H9 (cell line): ENCODE data around the gene SMARCC1. TPM values are rescaled to one million over a fixed set of nuclear protein-coding genes. Genes with fewer than 3 reads are reported as not detected.
A peak's percentile ranks its signal among the peaks of the same experiment; 100 is the strongest.

Experiments
- DNase-seq: peaks from one replicate; pipeline ENCODE4 v3.0.0-alpha.2; 2017
- H2AFZ ChIP-seq: one replicate; pipeline ENCODE4 v1.6.1; 2013; ENCODE audit warnings: mild to moderate bottlenecking, low read length, control low read depth, moderate library complexity
- H2AK5ac ChIP-seq: 2 replicates; pipeline ENCODE4 v1.6.1; 2013; ENCODE audit warnings: low read length, control low read depth, mixed read lengths; ENCODE audit not compliant: insufficient read length
- H2BK120ac ChIP-seq: one replicate; pipeline ENCODE4 v1.6.1; 2013; ENCODE audit warnings: low read depth, mild to moderate bottlenecking, low read length, control low read depth, inconsistent platforms; ENCODE audit not compliant: poor library complexity, severe bottlenecking
- H2BK12ac ChIP-seq: 2 replicates; pipeline ENCODE4 v1.6.1; 2013; ENCODE audit warnings: low read length, control low read depth, mixed read lengths, low read depth; ENCODE audit not compliant: insufficient read length
- H2BK15ac ChIP-seq: 2 replicates; pipeline ENCODE4 v1.6.1; 2013; ENCODE audit warnings: low read depth, low read length, control low read depth
- H2BK20ac ChIP-seq: one replicate; pipeline ENCODE4 v1.6.1; 2013; ENCODE audit warnings: low read depth, mild to moderate bottlenecking, low read length, control low read depth, inconsistent platforms; ENCODE audit not compliant: poor library complexity, severe bottlenecking
- H2BK5ac ChIP-seq: 2 replicates; pipeline ENCODE4 v1.6.1; 2013; ENCODE audit warnings: low read length, control low read depth, mixed read lengths; ENCODE audit not compliant: insufficient read length
- H3K14ac ChIP-seq: 2 replicates; pipeline ENCODE4 v1.6.1; 2013; ENCODE audit warnings: low read length, control low read depth; ENCODE audit not compliant: insufficient read depth
- H3K18ac ChIP-seq: 2 replicates; pipeline ENCODE4 v1.6.1; 2013; ENCODE audit warnings: low read depth, mild to moderate bottlenecking, mixed read lengths, low read length, control low read depth; ENCODE audit not compliant: insufficient read length
- H3K23ac ChIP-seq: 2 replicates; pipeline ENCODE4 v1.6.1; 2013; ENCODE audit warnings: low read length, control low read depth, mixed read lengths, low read depth; ENCODE audit not compliant: insufficient read length
- H3K23me2 ChIP-seq: 2 replicates; pipeline ENCODE4 v1.6.1; 2013; ENCODE audit warnings: low read depth, mild to moderate bottlenecking, mixed read lengths, low read length, control low read depth; ENCODE audit not compliant: insufficient read length, poor library complexity, severe bottlenecking
- H3K27ac ChIP-seq: 2 replicates; pipeline ENCODE4 v1.5.1; 2013; ENCODE audit warnings: low read length, control low read depth, mixed read lengths, low read depth; ENCODE audit not compliant: insufficient read length
- H3K27me3 ChIP-seq: 2 replicates; pipeline ENCODE4 v1.6.1; 2013; ENCODE audit warnings: low read length, control low read depth, inconsistent platforms; ENCODE audit not compliant: insufficient read depth
- H3K4ac ChIP-seq: 2 replicates; pipeline ENCODE4 v1.6.1; 2013; ENCODE audit warnings: low read depth, mild to moderate bottlenecking, control low read depth, inconsistent platforms, low read length, moderate library complexity
- H3K4me1 ChIP-seq: 2 replicates; pipeline ENCODE4 v1.6.1; 2013; ENCODE audit warnings: low read length, control low read depth, inconsistent platforms; ENCODE audit not compliant: insufficient read depth
- H3K4me2 ChIP-seq: 2 replicates; pipeline ENCODE4 v1.6.1; 2013; ENCODE audit warnings: low read length, control low read depth, mixed read lengths; ENCODE audit not compliant: insufficient read length, insufficient read depth
- H3K56ac ChIP-seq: 2 replicates; pipeline ENCODE4 v1.6.1; 2013; ENCODE audit warnings: low read depth, mild to moderate bottlenecking, mixed read lengths, low read length, control low read depth; ENCODE audit not compliant: insufficient read length
- H3K79me1 ChIP-seq: 2 replicates; pipeline ENCODE4 v1.6.1; 2013; ENCODE audit warnings: low read depth, mild to moderate bottlenecking, moderate library complexity, low read length, control low read depth, inconsistent platforms; ENCODE audit not compliant: insufficient read depth, poor library complexity, severe bottlenecking
- H3K79me2 ChIP-seq: 2 replicates; pipeline ENCODE4 v1.6.1; 2013; ENCODE audit warnings: low read length, control low read depth, inconsistent platforms; ENCODE audit not compliant: insufficient read depth
- H3K9ac ChIP-seq: 2 replicates; pipeline ENCODE4 v1.6.1; 2013; ENCODE audit warnings: low read length, control low read depth, mixed read lengths; ENCODE audit not compliant: insufficient read length; ENCODE audit errors: extremely low read depth
- H3K9me3 ChIP-seq: one replicate; pipeline ENCODE4 v1.6.1; 2013; ENCODE audit warnings: low read depth, low read length, inconsistent platforms; ENCODE audit not compliant: control insufficient read depth
- H3T11ph ChIP-seq: one replicate; pipeline ENCODE4 v1.6.1; 2013; ENCODE audit warnings: mild to moderate bottlenecking, low read length, control low read depth, inconsistent platforms
- H4K20me1 ChIP-seq: one replicate; pipeline ENCODE4 v1.6.1; 2013; ENCODE audit not compliant: control insufficient read depth, insufficient read length, insufficient read depth
- H4K5ac ChIP-seq: 2 replicates; pipeline ENCODE4 v1.6.1; 2013; ENCODE audit warnings: low read depth, mild to moderate bottlenecking, mixed read lengths, low read length, control low read depth; ENCODE audit not compliant: insufficient read length
- H4K8ac ChIP-seq: replicated peaks from 2 replicates; pipeline ENCODE4 v1.6.1; 2013; ENCODE audit warnings: low read length, control low read depth, mixed read lengths, low read depth; ENCODE audit not compliant: insufficient read length
- H4K91ac ChIP-seq: 2 replicates; pipeline ENCODE4 v1.6.1; 2013; ENCODE audit warnings: low read depth, mild to moderate bottlenecking, moderate library complexity, mixed read lengths, low read length, control low read depth; ENCODE audit not compliant: insufficient read length
- H3K27ac Mint-ChIP-seq, 3 experiments: 2 replicates in 2 of 3; 3 replicates in 1 of 3; pipeline ENCODE4 v1.8.0; 2020 to 2021; ENCODE audit warnings: mixed read lengths in 3 of 3, mild to moderate bottlenecking in 1 of 3, moderate library complexity in 1 of 3
- H3K27me3 Mint-ChIP-seq: 2 replicates; pipeline ENCODE4 v1.8.0; 2021; ENCODE audit warnings: low read depth, mild to moderate bottlenecking, moderate library complexity, mixed read lengths
- H3K36me3 Mint-ChIP-seq, 3 experiments: 2 replicates in 2 of 3; 3 replicates in 1 of 3; pipeline ENCODE4 v1.8.0; 2020 to 2021; ENCODE audit warnings: low read depth in 3 of 3, mixed read lengths in 3 of 3; ENCODE audit not compliant: insufficient read depth in 1 of 3
- H3K4me1 Mint-ChIP-seq, 2 experiments: 2 replicates each; pipeline ENCODE4 v1.8.0; 2020; ENCODE audit warnings: mixed read lengths in 2 of 2
- H3K4me3 Mint-ChIP-seq, 2 experiments: 2 replicates in 1 of 2; 3 replicates in 1 of 2; pipeline ENCODE4 v1.8.0; 2020 to 2021; ENCODE audit warnings: mild to moderate bottlenecking in 2 of 2, mixed read lengths in 2 of 2, moderate library complexity in 1 of 2
- H3K9me3 Mint-ChIP-seq, 2 experiments: 2 replicates in 1 of 2; 3 replicates in 1 of 2; pipeline ENCODE4 v1.8.0; 2020; ENCODE audit warnings: mild to moderate bottlenecking in 2 of 2, mixed read lengths in 2 of 2, moderate library complexity in 1 of 2
- WGBS: extraction: QIAGEN DNeasy Blood & Tissue Kit; methylation state at CpG from one replicate; pipeline ENCODE4 v1.1.7; 2013; ENCODE audit warnings: missing lambda C conversion rate, low lambda C conversion rate, mixed read lengths; ENCODE audit not compliant: insufficient read length; ENCODE audit errors: extremely low coverage; 5-methylcytosine and 5-hydroxymethylcytosine counted together
- total RNA-seq: library from RNA; stranded (reverse); gene quantifications from 2 replicates; pipeline ENCODE4 v1.2.1, GENCODE V29; 2021
- TF ChIP-seq, protein P1 (sequence below): fragments of 200-600 bp; sonication (generic); conservative IDR thresholded peaks from 3 replicates; pipeline ENCODE4 v1.8.0; 2021; ENCODE audit warnings: antibody characterized with exemption, mild to moderate bottlenecking

Gene SMARCC1
- total RNA-seq, 1 experiment from 2014 or later = 274 TPM

DNA sequence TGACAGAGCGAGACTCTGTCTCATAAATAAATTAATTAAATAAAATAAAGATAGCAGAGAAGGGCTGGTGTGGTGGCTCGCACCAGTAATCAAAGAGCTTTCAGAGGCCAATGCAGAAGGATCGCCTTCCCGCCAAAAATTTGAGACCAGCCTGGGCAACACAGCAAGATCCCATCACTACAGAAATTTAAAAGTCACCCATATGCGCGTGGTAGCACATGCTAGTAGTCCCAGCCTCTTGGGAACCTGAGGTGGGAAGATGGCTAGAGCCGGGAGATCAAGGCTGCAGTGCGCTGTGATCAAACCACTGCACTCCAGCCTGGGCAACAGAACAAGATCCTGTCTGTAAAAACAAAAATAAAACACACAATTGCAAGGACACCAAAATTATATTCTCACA is 9.6 kb downstream of the SMARCC1 start:
- no peaks in the 10 kb centered on the region for H4K20me1 ChIP-seq

More for the DNA sequence above, 9.6 kb downstream of the SMARCC1 start:
- Histone ChIP-seq H4K8ac (no peak overlapping the region), H3K9ac (no peak overlapping the region), H3K18ac (no peak overlapping the region), H3K27me3 (no peaks in the 10 kb centered on the region), H3T11ph (no peak overlapping the region), H3K4me1 (no peaks in the 10 kb centered on the region), H2BK15ac (no peak overlapping the region), H4K5ac (no peak overlapping the region), H3K27ac (no peak overlapping the region), H2BK120ac (no peak overlapping the region), H2BK20ac (no peak overlapping the region), H3K4me2 (no peak overlapping the region), H3K9me3 (no peaks in the 10 kb centered on the region), H3K23me2 (no peaks in the 10 kb centered on the region), H3K14ac (no peak overlapping the region), H3K79me1 (peaks cover 4% of the 10 kb centered on the region), H4K91ac (no peak overlapping the region), H2BK5ac (no peak overlapping the region), H3K79me2 (peaks cover 53% of the 10 kb centered on the region), H2AK5ac (no peak overlapping the region), H3K4ac (no peak overlapping the region), H3K23ac (no peak overlapping the region), H2BK12ac (no peak overlapping the region), H2AFZ (no peak overlapping the region), H3K56ac (no peak overlapping the region)
- no peaks in the 10 kb centered on the region for H3K9me3 Mint-ChIP-seq
- no peaks in the 10 kb centered on the region for H3K27me3 Mint-ChIP-seq
- TF ChIP-seq, protein P1, sequence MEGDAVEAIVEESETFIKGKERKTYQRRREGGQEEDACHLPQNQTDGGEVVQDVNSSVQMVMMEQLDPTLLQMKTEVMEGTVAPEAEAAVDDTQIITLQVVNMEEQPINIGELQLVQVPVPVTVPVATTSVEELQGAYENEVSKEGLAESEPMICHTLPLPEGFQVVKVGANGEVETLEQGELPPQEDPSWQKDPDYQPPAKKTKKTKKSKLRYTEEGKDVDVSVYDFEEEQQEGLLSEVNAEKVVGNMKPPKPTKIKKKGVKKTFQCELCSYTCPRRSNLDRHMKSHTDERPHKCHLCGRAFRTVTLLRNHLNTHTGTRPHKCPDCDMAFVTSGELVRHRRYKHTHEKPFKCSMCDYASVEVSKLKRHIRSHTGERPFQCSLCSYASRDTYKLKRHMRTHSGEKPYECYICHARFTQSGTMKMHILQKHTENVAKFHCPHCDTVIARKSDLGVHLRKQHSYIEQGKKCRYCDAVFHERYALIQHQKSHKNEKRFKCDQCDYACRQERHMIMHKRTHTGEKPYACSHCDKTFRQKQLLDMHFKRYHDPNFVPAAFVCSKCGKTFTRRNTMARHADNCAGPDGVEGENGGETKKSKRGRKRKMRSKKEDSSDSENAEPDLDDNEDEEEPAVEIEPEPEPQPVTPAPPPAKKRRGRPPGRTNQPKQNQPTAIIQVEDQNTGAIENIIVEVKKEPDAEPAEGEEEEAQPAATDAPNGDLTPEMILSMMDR = no peak
- H3K4me1 Mint-ChIP-seq = peaks cover 2 to 3% of the 10 kb centered on the region in 2 experiments; a peak in 2 of 4 replicates
- H3K27ac Mint-ChIP-seq = peak overlapping the region in 1 of 3 experiments; percentile 59; a peak in 1 of 7 replicates
- H3K36me3 Mint-ChIP-seq = peaks cover 20 to 55% (median 51%) of the 10 kb centered on the region in 3 experiments; a peak in 6 of 7 replicates
- DNase-seq = no peak
- WGBS = no CpG with 5 or more reads among the region's 8 CpGs
- H3K4me3 Mint-ChIP-seq = no peak overlapping the region
